NCI-H2029 (cell line): ENCODE data around the gene DOCK1.

Source experiments
- DNase-seq: peaks from one replicate; lab custom pipeline; 2025; lab: John Stamatoyannopoulos, UW

The DOCK1 gene

GRCh38 chr10:127353544-127353943 lies 448.3 kb downstream of the DOCK1 start:
- no peak for DNase-seq

DNA sequence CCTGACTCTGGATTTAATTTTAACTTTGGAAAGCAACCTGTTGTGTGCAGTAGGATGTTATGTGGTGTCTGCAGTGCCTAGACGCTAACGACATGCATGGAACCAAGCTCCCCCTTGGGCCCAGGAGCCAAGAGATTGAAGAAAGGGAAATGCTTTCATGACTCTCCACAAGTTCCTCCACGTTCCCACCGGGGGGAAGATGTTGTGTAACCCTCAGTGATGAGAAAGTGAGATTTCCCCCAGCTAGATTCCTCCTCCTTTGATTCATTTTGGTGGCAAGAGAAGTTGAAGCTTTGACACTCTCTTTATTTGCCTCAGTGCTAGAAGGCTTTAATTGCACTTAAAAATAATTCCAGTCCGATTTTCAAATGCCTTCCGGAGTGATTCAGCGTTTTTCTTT lies 449.0 kb downstream of the DOCK1 start:
- DNase-seq = no peak

GRCh38 chr10:127354992-127355391 lies 449.8 kb downstream of the DOCK1 start:
- no peak for DNase-seq

DNA sequence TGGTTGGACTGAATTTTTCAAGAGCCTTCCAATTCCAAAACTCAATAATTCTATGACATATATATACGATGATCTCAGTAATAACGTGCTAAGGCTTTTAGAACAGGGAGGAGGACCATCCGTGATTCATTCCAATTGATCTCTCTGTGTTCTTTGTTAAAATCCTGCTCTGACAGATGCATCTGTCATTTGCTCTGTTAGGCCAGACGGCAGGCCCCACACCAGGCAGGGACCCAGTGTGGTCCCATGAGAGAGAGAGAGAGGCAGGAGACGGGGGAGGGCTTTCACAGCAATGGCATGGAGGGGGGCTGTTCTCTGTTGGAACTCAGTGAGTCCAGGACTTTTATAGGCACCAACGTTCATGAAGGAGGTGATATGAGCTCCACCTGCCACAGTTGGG lies 451.1 kb downstream of the DOCK1 start:
- DNase-seq = no peak

GRCh38 chr10:127357265-127357664 lies 452.0 kb downstream of the DOCK1 start:
- DNase-seq = no peak

- no peak for DNase-seq
Measured at GRCh38 chr10:127358337-127358736, 453.1 kb downstream of the DOCK1 start.

DNA sequence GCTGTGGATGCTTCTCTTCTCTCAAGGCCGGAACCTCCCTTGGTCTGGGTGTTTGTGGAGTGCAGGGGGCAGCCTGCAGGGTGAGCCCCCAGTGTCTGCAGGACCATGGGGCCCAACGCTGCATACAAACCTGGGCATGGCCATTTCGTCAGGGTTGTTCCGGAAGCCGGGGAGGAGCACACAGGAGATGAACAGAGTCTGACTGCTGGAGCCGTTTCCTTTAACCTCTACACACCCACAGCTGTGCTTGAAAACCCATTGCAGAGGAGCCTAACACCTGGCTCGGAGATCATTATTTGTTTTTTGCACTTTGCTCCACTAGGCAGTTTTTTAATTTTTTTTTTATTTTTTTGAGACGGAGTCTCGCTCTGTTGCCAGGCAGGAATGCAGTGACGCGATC lies 458.8 kb downstream of the DOCK1 start:
- no peak for DNase-seq

DNA sequence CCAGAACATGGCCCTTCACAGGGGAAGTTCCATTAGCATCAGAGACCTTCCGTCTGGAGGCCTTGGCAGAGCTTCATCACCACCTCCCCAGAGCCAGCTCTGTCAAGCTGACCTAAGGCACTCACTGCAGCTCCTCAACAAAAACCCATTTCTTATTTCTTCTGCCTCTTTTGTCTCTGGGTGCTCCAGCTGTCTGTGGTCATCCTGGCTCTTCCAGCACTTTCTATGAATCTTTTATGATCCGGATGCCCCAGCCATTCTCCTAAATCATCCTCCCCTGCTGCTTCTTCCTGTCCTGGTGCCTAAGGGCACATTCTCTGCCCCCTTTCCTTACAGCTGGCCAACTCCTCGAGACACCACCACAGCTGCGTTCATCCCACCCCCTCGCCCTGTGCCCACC lies 462.9 kb downstream of the DOCK1 start:
- DNase-seq = no peak

GRCh38 chr10:127368929-127369328 lies 463.7 kb downstream of the DOCK1 start:
- DNase-seq = no peak

- DNase-seq = no peak
Measured at GRCh38 chr10:127370601-127371000, 465.4 kb downstream of the DOCK1 start.

DNA sequence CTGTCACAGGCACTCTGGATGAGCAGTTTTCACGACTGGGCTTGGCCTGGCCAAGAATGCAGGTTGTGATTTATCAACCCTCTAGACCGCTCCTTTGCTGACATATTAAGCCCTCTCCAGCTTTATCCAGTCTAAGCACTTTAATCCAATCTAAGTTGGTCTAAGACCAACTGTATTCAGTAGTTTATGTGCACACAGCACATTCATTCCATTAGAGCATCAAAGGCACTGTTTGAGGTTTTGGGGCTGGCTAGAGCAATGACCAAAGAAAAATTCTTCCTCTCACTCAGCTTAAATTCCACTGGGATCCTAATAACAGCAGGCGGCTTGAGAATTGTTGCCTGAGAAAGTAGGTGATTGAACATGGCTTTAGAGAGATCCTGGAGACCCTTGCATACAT lies 467.1 kb downstream of the DOCK1 start:
- DNase-seq = no peak

DNA sequence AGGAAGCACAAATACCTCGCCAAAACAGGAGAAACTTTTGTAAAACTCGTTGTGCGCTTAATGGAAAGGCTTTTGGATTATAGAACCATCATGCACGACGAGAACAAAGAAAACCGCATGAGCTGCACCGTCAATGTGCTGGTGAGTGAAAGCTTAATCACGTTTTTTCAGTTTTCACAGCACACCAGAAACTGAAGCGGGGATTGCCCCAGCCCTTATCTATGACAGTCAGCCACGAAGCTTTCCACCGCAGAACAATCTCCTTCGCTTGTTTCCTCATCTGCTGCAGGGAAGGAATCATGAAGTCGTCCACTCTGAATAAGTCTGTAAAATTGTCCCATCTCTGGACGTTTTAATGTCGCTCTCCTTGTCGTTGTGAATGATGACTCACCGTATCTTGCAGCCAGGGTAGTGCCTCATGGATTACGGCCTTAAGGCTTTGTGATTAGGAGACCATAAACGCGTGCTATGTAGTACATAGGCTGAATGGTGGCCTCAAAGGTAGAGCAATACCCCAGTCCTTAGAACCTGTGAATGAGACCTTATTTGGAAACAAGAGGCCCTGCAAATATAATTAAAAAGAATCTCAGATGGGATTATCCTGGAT lies 468.9 kb downstream of the DOCK1 start:
- no peak for DNase-seq

DNA sequence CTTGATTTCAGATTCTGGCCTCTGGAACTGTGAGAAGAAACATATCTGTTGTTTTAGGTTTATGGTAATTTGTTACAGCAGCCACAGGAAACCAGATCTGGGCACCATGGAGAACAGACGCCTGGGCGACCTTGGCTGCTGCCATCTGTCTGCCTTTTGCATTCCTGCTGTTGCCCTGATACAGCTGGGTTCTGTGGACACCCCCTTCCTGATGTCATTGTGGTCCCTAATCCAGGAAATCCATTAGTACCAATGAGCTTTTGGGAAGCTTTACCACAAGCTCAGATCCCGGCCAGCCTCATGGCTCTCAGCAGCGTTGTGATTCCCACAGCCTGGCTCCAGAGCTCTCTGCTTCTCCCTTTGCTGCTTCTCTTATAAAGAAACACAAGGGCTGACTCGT lies 469.7 kb downstream of the DOCK1 start:
- DNase-seq = no peak

DNA sequence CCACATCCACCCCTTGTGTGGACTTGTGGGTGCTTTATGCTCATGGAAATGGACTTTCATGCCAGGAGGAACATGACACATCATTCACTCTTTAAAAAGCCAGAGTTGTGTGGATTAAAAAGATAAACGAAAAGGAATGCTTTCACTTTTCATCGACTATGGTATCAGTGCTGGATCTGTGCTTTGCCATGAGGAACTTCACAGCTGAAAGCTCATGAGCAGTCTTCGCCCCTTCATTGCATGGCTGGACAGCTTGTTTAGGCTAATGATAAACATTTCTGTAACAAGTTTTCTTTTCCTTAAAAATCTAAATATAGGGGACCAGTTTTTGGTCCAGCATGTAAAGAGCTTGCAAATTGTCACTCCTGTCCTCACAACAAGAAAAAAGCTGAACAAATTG lies 470.2 kb downstream of the DOCK1 start:
- DNase-seq = no peak

DNA sequence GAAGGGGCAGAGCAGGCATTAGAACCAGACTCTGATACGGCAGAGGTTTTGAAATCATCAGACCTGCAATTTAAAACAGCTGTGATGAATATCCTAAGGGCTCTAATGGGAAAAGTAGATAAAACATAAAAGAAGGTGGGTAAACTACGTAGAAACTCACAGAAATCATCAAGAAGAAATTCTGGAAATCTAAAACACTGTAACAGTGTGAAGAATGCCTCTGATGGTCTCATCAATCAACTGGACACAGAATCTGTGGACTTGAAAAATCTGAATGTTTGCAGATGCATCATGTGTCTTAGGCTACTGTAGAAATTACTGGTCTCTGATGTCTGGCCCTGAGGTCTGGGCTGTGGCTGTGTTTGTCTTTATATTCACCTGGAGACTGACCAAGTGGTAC lies 470.8 kb downstream of the DOCK1 start:
- DNase-seq = no peak

GRCh38 chr10:127378628-127379027 lies 473.4 kb downstream of the DOCK1 start:
- DNase-seq = no peak

DNA sequence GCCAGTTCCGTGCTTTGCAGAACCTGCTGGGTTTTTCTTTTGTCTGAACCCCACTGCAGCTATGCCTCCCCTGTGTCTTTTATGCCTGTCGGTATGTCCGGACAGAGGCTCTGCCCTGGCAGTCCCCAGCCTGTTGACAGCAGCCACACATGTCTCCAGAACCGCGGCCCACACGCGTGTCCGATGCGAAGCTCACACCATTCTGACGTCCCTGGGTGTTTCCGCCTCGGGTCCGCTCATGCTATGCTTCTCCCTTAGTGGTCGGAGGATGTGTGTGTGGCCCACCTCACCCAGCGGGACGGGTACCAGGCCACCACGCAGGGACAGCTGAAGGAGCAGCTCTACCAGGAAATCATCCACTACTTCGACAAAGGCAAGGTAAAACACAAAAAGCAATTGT lies 479.3 kb downstream of the DOCK1 start:
- DNase-seq = no peak

DNA sequence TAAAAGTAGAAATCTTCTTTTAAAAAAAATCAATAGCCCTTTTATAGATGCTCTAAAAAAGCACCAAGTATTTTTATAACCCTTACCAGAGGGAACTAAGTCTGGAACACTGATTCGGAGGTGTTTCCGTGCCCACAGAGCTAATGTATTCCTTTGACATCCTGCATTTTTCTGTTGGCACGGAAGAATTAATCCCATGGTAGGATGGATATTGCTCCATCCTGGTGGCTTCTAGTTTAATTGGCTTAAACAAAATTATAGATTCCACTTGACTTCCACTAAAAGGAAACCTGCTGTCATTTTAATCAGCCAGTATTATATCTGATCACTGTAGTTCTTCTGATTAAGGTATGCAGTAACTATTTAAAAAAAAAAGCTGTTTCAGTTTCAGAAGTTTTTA lies 479.8 kb downstream of the DOCK1 start:
- DNase-seq = no peak

DNA sequence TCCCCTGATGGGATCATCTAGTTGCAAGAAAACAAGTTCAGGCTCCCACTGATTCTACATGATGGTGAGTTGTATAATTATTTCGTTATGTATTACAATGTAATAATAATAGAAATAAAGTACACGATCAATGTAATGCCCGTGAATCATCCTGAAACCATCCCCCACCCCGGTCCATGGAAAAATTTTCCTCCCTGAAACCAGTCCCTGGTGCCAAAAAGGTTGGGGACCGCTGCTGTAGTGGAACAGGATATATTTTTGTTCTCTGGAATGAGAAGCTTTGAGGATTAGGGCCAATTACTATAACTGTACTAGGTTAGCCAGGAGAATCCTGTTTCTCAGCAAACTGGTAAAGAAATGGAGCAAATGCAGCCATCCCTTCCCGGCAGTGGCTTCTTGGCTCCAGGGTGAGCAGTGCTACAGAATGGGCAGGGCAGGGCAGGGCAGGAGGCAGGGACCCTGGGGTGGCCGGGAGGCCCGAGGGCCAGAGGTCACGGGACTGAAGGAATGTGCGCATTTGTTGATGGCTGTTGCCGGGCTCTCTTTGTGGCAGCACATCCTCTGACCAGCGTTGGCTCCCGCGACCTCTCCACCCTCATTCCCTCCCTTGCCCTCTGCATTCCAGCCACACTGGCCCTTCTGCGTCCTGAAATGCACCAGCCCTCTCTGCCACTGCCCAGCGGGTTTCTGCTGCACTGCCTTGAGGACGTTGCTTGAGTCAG lies 481.5 kb downstream of the DOCK1 start:
- DNase-seq = no peak

GRCh38 chr10:127391875-127392274 lies 486.6 kb downstream of the DOCK1 start:
- DNase-seq = no peak

GRCh38 chr10:127392351-127393235 lies 487.4 kb downstream of the DOCK1 start:
- DNase-seq = no peak

DNA sequence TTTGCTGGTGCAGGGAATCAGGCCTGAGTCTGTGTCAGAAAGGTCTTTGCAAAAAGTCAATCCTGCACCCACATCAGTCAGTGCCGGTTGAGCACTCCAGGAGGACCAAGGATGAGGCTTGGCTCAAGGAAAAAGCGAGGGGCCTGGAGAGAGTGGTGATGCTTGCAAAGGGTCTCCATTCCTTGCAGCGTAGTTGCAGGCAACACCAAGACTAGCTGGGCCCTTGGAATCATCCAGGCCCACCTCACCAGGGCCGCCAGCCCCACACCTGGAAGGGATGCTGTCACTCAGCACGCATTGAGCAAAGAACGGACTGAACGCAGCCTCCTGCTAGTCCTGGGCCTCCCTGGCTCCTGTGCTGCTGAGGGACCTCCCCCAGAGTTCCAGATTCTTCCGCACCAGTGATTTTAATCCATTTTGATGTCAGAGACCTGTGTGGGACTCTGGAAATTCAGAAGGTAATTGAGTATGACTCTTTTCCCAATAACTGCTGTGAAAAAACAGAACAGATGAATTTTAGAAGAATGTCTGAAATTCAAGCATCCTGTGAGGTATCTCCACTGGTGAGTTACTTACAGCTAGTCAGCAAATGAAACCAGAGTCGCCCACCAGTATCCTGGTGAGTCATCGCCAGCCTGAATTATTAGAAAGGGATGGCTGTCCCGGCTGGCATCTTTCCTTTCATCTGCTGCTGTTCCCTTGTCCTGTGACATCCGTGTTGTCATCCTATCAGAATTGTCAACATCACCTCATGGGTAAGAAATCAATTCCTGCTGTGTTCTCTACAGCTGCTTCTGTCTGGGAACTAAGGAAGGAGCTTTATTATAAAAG lies 493.1 kb downstream of the DOCK1 start:
- no peak for DNase-seq
